ENCODE data around the gene BANF1.

The BANF1 gene

GRCh38 chr11:66039765-66040164, 37.5 kb downstream of the BANF1 start:
- DNase-seq (ENCODE audit: low read depth), result no peak

DNA sequence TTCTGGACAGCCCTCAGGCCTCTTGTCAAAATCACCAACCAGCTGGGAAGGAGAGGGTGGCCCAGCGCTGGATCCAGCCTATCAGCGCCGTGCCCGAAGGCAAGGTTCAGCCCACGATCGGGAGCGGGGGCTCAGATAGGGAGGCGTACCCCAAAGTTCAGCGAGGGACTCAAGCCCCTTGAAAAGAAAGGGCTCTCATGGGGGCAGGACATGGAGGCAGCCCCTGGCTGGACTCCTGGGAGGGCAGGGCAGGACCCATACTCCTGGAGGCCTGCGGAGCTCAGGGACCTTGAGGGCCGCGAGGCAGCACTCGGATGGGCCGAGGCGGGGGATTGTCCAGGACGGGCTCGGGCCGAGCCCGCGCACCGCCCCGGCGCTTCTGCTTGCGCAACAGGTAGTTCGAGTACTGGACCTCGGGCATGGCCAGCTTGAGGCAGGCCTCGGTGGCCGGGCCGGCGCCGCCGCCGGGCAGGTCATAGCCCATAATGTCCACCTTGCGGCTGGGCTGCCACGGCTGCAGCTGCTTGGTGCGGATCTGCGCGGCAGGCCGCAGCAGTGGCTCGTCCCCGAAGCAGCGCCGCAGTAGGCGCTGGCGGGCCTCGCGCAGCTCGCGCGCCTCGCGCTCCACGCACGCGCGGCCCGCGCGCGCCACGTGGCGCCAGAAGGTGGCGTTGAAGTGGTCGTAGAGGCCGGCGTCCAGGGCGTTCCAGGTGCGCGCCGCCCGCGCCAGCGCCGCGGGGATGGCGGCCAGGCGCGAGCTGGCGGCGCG, 40.1 kb downstream of the BANF1 start:
- DNase-seq (ENCODE audit: low read depth), result no peak

DNA sequence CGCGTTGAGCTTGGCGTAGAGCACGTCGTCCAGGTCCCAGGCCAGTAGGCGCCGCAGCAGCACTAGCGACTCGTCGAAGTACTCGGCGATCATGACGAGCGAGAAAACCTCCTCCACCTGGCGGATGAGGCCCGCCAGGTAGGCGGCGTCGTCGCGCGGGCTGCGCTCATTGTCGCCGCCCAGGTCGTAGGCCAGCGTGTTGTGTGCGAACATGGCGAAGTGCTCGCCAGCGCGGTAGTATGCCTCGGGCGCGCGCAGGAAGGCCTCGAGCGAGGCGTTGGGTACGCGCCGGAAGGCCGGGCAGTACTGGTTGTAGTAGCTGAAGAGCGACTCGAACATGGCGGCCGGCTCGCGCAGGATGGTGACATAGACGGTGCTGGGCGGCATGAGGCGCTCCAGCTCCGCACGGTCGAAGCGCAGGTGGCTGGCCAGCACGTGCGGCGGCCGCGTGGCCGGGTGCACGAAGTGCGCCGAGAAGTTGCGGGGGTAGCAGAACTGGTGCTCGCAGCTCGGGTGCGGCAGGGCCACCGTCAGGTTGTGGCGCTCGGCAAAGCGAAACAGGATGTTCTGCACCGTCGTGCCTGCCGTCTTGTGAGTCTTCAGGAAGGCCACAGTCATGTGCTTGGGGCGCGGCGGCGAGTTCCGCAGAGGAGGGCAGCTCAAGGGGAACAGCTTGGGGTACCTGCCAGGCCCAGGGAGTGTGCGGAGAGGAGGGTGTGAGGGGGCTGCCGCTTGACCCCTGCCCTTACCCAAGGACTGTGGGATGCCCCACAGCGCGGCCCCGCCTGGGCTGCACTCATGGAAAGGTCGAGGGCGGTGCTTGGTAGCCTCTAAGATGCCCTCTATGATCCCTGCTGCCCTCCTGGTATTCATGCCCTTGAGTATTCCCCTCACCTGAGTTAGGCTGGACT, 40.9 kb downstream of the BANF1 start:
- DNase-seq (ENCODE audit: low read depth), result no peak

DNA sequence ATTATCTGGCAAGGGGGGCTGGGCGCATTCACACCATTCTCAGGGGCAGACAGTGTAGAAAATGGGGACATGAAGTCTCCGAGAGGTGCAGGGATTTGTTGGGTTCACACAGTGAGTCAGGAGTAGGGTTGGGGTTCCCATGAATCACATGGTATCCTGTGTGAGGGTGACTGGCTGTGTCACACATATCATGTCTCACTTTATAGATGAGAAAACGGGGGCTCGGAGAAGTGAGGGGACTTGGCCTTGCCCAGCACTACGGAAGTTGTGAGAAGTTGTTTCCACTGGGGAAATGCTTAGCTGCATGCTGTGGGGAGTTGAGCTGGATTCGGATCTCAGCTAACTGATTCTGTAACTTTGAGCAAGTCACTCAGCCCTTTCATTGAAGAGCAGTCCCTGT, 42.5 kb downstream of the BANF1 start:
- no peak for DNase-seq (ENCODE audit: low read depth)

- DNase-seq (ENCODE audit: low read depth), result no peak
Observed at GRCh38 chr11:66045177-66045639, 42.9 kb downstream of the BANF1 start.

GRCh38 chr11:66046901-66047300, 44.6 kb downstream of the BANF1 start:
- no peak for DNase-seq (ENCODE audit: low read depth)

DNA sequence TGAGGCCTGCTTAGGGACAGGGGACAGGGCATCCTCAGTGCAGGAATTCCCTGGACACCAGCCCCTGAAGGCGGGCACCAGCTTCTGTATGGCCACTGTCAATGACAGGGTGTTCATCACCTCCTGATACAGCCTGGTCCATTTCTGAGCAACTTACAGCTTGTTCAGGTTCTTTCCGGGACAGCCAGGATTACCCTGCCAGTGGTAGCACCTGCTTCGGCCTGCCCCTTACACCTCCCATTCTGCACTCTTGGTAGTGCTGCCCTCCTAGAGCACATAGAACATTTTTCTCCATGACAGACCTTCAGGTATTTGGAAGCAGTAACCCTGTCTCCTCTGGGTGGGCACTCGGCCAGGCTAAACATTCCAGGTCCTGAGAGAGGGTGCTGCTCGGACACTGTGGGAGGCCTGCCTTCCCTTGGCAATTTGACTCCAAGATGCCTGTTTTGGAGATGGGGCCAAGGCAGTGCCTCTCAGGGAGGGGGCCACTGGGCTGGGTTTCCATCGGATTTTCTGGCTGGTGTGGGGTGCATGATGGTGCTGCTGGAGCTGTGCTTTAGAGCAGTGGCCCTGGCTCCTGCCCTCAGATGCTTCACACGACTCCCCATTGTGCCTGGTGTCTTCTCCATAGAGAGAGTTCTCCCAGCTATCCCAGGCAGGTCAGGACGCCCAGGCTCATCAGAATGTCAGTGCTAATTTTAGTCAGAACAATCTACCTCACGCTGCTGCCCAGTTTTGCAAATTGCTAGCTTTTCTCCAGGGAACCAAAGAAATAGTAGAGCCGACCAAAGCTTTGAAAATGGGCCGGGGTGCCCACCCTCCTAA, 45.5 kb downstream of the BANF1 start:
- DNase-seq (ENCODE audit: low read depth), result no peak

- no peak for DNase-seq (ENCODE audit: low read depth)
Observed at GRCh38 chr11:66048547-66049323, 46.4 kb downstream of the BANF1 start, which contains the start of gene GAL3ST3. GAL3ST3 (minus strand) TSS chr11:66049161; CDS start chr11:66045415, 3,746 bp downstream.

DNA sequence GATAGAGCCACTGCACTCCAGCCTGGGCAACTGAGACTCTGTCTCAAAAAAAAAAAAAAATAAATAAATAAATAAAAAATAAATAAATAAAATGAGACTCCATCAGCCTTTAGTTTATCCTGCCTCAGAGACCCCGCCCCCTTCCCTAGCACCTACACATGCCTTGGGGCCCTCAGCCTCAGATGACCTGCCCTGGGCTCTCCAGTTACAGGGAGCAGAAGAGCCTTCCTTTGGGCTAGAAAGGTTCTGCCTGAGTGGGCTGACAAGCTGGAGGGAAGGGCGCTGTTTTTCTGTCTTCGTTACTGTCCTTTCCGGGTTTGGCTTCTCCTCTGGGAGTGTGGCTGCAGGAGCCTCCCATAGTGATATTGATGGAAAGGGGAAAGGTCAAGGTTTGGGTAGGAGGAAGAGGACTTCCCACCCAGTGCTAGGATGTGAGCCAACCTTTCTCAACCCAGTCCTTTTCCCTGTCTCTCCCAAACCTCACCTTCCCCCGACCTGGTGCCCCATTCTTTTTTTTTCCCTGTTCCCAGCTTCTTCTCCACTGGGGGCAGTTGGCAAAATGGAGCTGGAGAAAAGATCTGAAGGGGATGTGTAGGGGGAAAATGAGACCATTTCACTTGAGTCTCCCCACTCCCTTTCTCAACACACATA, 48.4 kb downstream of the BANF1 start:
- DNase-seq (ENCODE audit: low read depth), result no peak

DNA sequence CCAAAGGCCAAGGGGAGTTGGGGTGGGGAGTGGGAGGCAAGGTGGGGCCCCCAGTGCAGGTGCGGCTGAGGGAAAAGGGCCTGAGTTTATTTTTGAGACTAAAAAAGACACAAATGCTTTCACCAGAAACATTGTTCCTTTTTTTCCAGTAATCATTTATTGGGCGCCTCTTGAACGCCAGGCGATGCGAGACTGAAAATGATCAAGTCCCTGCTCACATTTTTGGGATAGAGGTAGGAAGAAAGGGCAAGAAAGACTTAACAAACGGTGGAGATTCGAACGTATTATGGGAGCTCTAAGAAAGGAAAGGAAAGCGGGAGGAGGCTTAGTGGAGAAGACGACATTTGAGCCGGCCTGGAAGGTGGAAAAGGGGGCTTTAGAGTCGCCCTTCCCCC, 49.1 kb downstream of the BANF1 start:
- DNase-seq (ENCODE audit: low read depth), result no peak

DNA sequence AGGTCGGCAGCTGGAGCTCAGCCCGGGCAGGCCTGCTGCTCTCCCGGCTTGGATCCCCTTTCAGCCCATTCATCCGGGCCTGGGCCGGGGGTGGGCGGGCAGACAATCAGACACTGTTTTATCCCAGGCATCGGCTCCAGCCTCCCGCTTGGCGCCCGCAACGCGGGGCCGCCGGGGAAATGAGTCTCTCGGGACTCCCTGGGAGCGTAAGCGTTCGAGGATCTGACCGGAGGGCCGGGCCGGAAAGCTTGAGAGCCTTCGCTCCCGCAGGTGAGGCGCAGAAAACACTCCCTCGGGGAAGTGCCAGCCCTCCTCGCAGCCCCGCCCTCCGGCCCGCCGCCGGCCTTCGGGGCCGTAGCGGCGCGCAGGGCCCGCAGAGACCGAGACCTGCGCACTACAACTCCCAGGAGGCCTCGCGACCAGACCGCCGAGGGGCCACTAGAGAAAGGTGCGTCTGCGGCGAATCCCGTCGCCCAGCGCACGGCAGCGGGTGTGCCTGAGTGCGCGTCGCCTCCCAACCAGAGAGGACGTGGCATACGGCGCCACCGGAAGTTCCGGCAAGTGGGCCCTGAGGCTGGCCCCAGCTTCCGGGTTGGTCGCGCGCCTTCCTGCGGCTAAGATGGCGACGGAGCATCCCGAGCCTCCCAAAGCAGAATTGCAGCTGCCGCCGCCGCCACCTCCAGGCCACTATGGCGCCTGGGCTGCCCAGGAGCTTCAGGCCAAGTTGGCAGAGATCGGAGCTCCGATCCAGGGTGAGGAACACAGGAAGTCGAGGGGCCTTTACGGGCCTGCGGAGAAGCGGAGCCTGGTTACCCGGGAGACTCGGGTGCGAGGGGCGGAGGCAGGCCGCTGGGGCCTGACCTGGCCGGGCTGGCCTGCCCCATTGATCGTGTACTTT, 49.7 kb downstream of the BANF1 start, which contains the start of gene SF3B2:
Gene SF3B2, plus strand, starts transcription at position 599 of the 898 bp plus-strand sequence. Its CDS starts 21 bp downstream, at position 620.
- peak; percentile 88 for DNase-seq (ENCODE audit: low read depth)

DNA sequence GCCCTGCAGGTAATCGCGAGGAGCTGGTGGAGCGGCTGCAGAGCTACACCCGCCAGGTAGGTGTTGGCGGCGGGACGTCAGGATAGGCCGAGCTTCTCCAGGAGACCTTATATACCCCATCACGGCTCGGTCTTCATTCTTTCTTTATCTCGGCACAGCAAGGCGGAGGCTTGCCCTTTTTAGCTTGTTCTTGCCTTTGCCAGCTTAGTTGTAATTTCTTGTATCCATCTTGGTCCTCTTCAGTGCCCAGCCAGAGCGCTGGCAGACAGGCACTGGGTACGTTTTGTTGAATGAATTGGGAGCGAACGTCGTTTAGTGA, 50.3 kb downstream of the BANF1 start:
- DNase-seq (ENCODE audit: low read depth), result no peak

All from HS-5 (cell line).